Endothelial cell (in vitro differentiated cells): ENCODE results near the gene NEO1. TPM values are rescaled to one million over a fixed set of nuclear protein-coding genes. Genes with fewer than 3 reads are reported as not detected.

ENCODE experiments used
- DNase-seq: peaks from one replicate; pipeline ENCODE4 v3.0.0; 2021; ENCODE audit warnings: low spot score
- H3K27ac Mint-ChIP-seq: one replicate; pipeline ENCODE4 v1.8.0; 2021; ENCODE audit warnings: mixed read lengths, inconsistent platforms; ENCODE audit not compliant: unreplicated experiment
- H3K27me3 Mint-ChIP-seq: one replicate; pipeline ENCODE4 v1.8.0; 2021; ENCODE audit warnings: mild to moderate bottlenecking, moderate library complexity, mixed read lengths, inconsistent platforms; ENCODE audit not compliant: unreplicated experiment
- H3K36me3 Mint-ChIP-seq: one replicate; pipeline ENCODE4 v1.8.0; 2021; ENCODE audit warnings: mild to moderate bottlenecking, low read depth, mixed read lengths, inconsistent platforms; ENCODE audit not compliant: unreplicated experiment
- H3K4me1 Mint-ChIP-seq: one replicate; pipeline ENCODE4 v1.8.0; 2021; ENCODE audit warnings: mild to moderate bottlenecking, mixed read lengths, inconsistent platforms; ENCODE audit not compliant: unreplicated experiment
- H3K4me3 Mint-ChIP-seq: one replicate; pipeline ENCODE4 v1.8.0; 2021; ENCODE audit warnings: mild to moderate bottlenecking, mixed read lengths, inconsistent platforms; ENCODE audit not compliant: unreplicated experiment
- H3K9me3 Mint-ChIP-seq: one replicate; pipeline ENCODE4 v1.8.0; 2021; ENCODE audit warnings: mixed read lengths, inconsistent platforms; ENCODE audit not compliant: unreplicated experiment
- total RNA-seq: library from RNA; stranded (reverse); fragmentation: NEBNext Ultra II Directional; extraction: Animal tissue kit (Norgen Biotek cat#: 25700); gene quantifications from one replicate; pipeline ENCODE4 v1.2.1, GENCODE V29; 2021; ENCODE audit not compliant: unreplicated experiment
- TF ChIP-seq, protein P1 (sequence below): fragments of 200-600 bp; sonication (generic); IDR thresholded peaks from one replicate; pipeline ENCODE4 v1.5.0; 2021; ENCODE audit warnings: antibody characterized with exemption; ENCODE audit not compliant: unreplicated experiment

NEO1 gene
- total RNA-seq, 1 donor from 2014 or later = 140 TPM

DNA sequence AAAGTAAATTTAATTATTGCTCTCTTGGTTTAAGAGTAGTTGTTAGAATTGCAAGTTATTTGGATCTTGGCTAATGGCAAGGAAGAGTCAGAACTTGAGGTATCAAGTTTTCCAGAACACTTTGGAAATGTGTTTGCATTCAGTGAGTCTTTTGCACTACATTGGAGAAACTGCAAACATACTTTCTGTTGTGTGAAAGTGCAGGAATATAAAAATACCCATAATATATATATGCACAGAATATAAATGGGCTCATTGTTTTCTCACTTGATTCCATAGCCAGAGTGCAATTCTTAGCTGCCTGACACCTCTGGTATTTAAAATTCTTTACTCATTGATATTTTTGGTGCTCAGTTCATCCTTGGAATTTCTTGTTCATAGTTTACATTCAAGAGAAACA is 223.6 kb downstream of the NEO1 start:
- TF ChIP-seq, protein P1, sequence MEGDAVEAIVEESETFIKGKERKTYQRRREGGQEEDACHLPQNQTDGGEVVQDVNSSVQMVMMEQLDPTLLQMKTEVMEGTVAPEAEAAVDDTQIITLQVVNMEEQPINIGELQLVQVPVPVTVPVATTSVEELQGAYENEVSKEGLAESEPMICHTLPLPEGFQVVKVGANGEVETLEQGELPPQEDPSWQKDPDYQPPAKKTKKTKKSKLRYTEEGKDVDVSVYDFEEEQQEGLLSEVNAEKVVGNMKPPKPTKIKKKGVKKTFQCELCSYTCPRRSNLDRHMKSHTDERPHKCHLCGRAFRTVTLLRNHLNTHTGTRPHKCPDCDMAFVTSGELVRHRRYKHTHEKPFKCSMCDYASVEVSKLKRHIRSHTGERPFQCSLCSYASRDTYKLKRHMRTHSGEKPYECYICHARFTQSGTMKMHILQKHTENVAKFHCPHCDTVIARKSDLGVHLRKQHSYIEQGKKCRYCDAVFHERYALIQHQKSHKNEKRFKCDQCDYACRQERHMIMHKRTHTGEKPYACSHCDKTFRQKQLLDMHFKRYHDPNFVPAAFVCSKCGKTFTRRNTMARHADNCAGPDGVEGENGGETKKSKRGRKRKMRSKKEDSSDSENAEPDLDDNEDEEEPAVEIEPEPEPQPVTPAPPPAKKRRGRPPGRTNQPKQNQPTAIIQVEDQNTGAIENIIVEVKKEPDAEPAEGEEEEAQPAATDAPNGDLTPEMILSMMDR = no peak
- peaks cover 2% of the 10 kb centered on the region for H3K27me3 Mint-ChIP-seq
- no peak for DNase-seq
- no peak overlapping the region for H3K4me3 Mint-ChIP-seq
- no peaks in the 10 kb centered on the region for H3K9me3 Mint-ChIP-seq
- H3K4me1 Mint-ChIP-seq = peaks cover 8% of the 10 kb centered on the region
- no peak overlapping the region for H3K27ac Mint-ChIP-seq
- peaks cover 24% of the 10 kb centered on the region for H3K36me3 Mint-ChIP-seq

DNA sequence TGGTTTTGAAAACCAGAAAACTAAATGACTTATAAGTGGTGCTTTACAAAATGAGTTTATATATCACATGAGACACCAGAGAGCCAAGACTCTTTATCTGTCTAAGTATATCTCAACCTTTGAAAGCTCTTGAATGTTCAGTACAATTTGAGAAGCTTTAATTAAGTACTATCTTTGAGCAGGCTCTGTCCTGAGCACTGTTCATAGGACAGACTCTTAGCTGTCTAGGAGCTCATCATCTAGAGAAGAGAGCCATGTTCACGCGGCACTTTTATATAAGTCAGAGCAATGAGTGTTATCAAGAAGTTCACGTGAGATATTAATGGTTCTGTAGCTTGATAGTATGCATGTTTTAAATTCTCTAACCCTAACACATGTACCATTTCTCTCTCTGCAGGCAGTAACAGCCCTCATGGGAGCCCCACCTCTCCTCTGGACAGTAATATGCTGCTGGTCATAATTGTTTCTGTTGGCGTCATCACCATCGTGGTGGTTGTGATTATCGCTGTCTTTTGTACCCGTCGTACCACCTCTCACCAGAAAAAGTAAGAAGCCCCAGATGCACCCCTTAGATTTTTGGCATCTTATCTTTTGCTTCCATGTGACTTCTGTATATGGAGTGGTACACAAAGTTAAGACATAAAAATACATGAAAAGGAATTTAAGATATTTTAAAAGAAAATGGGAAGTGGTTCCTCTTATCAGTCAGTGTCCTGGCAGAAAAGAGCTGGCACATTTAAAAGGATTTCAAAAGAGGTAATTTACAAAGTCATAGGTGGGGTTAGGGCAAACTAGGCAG is 230.5 kb downstream of the NEO1 start:
- Mint-ChIP-seq H3K27ac (no peak overlapping the region), H3K27me3 (peaks cover 8% of the 10 kb centered on the region)
- TF ChIP-seq, protein P1 = no peak

DNA sequence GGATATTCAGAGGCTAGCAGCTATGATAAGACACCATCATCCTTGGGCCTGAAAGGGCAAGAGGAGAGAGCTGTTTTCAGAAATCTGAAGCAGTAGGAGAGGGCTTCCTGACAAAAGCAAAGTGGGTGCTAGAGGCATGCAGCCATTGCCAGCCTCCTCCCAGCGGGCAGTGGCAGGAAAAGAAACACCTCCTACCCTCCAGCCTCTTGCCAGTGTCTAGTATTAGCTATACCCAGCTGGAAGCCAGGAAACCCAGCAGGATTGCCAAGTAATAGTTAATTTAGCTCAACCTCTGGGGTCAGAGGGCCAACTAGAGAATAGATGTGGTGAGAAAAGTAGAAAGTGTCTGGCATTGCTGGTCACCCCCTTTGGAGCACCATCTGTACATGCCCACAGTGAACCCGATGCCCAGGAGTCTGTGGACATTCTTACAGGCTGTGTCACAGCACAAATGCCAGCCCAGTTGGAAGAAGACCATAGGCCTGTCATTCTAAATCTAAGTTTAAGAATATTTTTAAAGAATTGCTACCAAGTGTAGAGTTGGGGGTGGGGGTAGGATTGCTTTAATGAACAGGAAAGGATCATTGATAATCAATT is 231.2 kb downstream of the NEO1 start:
- peaks cover 19% of the 10 kb centered on the region for H3K4me1 Mint-ChIP-seq
- DNase-seq = no peak
- H3K9me3 Mint-ChIP-seq = no peaks in the 10 kb centered on the region
- TF ChIP-seq, protein P1 = no peak
- H3K36me3 Mint-ChIP-seq = peaks cover 26% of the 10 kb centered on the region
- no peak overlapping the region for H3K4me3 Mint-ChIP-seq
- no peak overlapping the region for H3K27ac Mint-ChIP-seq
- H3K27me3 Mint-ChIP-seq = peaks cover 8% of the 10 kb centered on the region

More for the DNA sequence above, 230.5 kb downstream of the NEO1 start:
- Mint-ChIP-seq H3K36me3 (peaks cover 26% of the 10 kb centered on the region), H3K4me1 (peaks cover 19% of the 10 kb centered on the region), H3K4me3 (no peak overlapping the region), H3K9me3 (no peaks in the 10 kb centered on the region)
- DNase-seq = no peak

DNA sequence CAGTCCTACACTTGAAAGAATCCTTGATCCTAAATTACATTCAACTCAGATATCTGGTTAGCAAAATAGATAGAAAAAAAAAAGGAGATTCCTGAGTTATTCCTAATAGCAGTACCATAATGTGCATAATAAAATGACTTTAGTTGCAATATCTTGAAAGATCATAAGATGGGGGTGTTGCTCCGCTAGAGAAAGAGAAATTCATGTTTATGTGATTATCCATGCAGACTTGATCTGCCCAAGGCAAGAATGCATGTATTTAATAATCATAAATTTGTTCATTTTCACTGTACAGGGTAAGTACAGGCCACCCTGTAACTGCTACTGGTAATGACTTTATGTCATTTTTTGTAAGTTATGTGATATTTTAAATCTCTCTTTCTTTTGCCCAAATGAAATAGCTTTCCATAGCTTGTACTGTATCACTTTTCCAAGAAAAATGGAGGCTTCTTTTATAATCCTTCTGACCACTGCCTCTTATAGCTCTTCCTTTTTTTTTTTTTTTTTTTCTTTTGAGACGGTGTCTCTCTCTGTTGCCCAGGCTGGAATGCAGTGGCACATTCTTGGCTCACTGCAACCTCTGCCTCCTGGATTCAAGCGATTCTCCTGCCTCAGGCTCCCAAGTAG is 231.9 kb downstream of the NEO1 start:
- H3K4me3 Mint-ChIP-seq = no peak overlapping the region
- H3K4me1 Mint-ChIP-seq = peaks cover 19% of the 10 kb centered on the region
- no peak for DNase-seq
- H3K27me3 Mint-ChIP-seq = peaks cover 8% of the 10 kb centered on the region
- TF ChIP-seq, protein P1 = no peak
- no peak overlapping the region for H3K27ac Mint-ChIP-seq
- peaks cover 27% of the 10 kb centered on the region for H3K36me3 Mint-ChIP-seq
- H3K9me3 Mint-ChIP-seq = no peaks in the 10 kb centered on the region
